ENCODE results near the gene FMO3.

Gene FMO3

GRCh38 chr1:171107969-171108368 is 17.3 kb downstream of the FMO3 start:
- Histone ChIP-seq H3K9ac (ENCODE audit: low read length) (no peak overlapping the region), H3K9me3 (ENCODE audit: insufficient read depth, low read length) (no peaks in the 10 kb centered on the region), H3K27ac (ENCODE audit: low read length) (no peak overlapping the region), H2AFZ (ENCODE audit: low read depth, low read length) (no peak overlapping the region), H3K36me3 (replicated peaks; ENCODE audit: low read depth, low read length) (no peaks in the 10 kb centered on the region), H4K20me1 (ENCODE audit: insufficient read depth, low read length) (no peaks in the 10 kb centered on the region), H3K27me3 (ENCODE audit: low read depth, low read length) (no peaks in the 10 kb centered on the region), H3K4me1 (ENCODE audit: low read length) (peaks cover 13% of the 10 kb centered on the region), H3K4me2 (ENCODE audit: low read length) (no peak overlapping the region), H3K4me3 (ENCODE audit: low read length) (no peak overlapping the region), H3K79me2 (ENCODE audit: low read length) (no peaks in the 10 kb centered on the region)
- TF ChIP-seq EZH2phosphoT487 (IDR thresholded peaks at IDR 0.05; ENCODE audit: low read depth) = no peak
- TF ChIP-seq CTCF (IDR thresholded peaks at IDR 0.05; ENCODE audit: low read depth, low read length) = no peak

- no peak for TF ChIP-seq CTCF (IDR thresholded peaks at IDR 0.05; ENCODE audit: low read depth, low read length)
- no peak for TF ChIP-seq EZH2phosphoT487 (IDR thresholded peaks at IDR 0.05; ENCODE audit: low read depth)
- peaks cover 17% of the 10 kb centered on the region for H3K4me1 ChIP-seq (ENCODE audit: low read length)
- H3K9me3 ChIP-seq (ENCODE audit: insufficient read depth, low read length) = no peaks in the 10 kb centered on the region
- H3K4me2 ChIP-seq (ENCODE audit: low read length) = no peak overlapping the region
- H2AFZ ChIP-seq (ENCODE audit: low read depth, low read length) = no peak overlapping the region
- no peak overlapping the region for H3K9ac ChIP-seq (ENCODE audit: low read length)
- no peaks in the 10 kb centered on the region for H3K79me2 ChIP-seq (ENCODE audit: low read length)
- no peaks in the 10 kb centered on the region for H4K20me1 ChIP-seq (ENCODE audit: insufficient read depth, low read length)
- H3K27ac ChIP-seq (ENCODE audit: low read length) = no peak overlapping the region
- no peaks in the 10 kb centered on the region for H3K27me3 ChIP-seq (ENCODE audit: low read depth, low read length)
- H3K4me3 ChIP-seq (ENCODE audit: low read length) = no peak overlapping the region
- H3K36me3 ChIP-seq (replicated peaks; ENCODE audit: low read depth, low read length) = no peaks in the 10 kb centered on the region
Measured at GRCh38 chr1:171109966-171110365, 19.3 kb downstream of the FMO3 start.

- Histone ChIP-seq H3K4me2 (ENCODE audit: low read length) (no peak overlapping the region), H3K79me2 (ENCODE audit: low read length) (no peaks in the 10 kb centered on the region), H3K4me3 (ENCODE audit: low read length) (no peak overlapping the region), H4K20me1 (ENCODE audit: insufficient read depth, low read length) (no peaks in the 10 kb centered on the region), H3K27ac (ENCODE audit: low read length) (no peak overlapping the region), H3K4me1 (ENCODE audit: low read length) (peaks cover 17% of the 10 kb centered on the region), H3K27me3 (ENCODE audit: low read depth, low read length) (no peaks in the 10 kb centered on the region), H3K9me3 (ENCODE audit: insufficient read depth, low read length) (no peaks in the 10 kb centered on the region), H3K9ac (ENCODE audit: low read length) (no peak overlapping the region), H2AFZ (ENCODE audit: low read depth, low read length) (no peak overlapping the region), H3K36me3 (replicated peaks; ENCODE audit: low read depth, low read length) (no peaks in the 10 kb centered on the region)
- TF ChIP-seq CTCF (IDR thresholded peaks at IDR 0.05; ENCODE audit: low read depth, low read length) (no peak), EZH2phosphoT487 (IDR thresholded peaks at IDR 0.05; ENCODE audit: low read depth) (no peak)
Measured at GRCh38 chr1:171110621-171111326, 20.1 kb downstream of the FMO3 start.

GRCh38 chr1:171112119-171112518 is 21.4 kb downstream of the FMO3 start:
- Histone ChIP-seq H3K27ac (ENCODE audit: low read length) (no peak overlapping the region), H3K79me2 (ENCODE audit: low read length) (no peaks in the 10 kb centered on the region), H3K4me3 (ENCODE audit: low read length) (no peak overlapping the region), H3K27me3 (ENCODE audit: low read depth, low read length) (no peaks in the 10 kb centered on the region), H3K4me1 (ENCODE audit: low read length) (peaks cover 17% of the 10 kb centered on the region), H4K20me1 (ENCODE audit: insufficient read depth, low read length) (no peaks in the 10 kb centered on the region), H3K9ac (ENCODE audit: low read length) (no peak overlapping the region), H3K9me3 (ENCODE audit: insufficient read depth, low read length) (no peaks in the 10 kb centered on the region), H2AFZ (ENCODE audit: low read depth, low read length) (no peak overlapping the region), H3K4me2 (ENCODE audit: low read length) (peak overlapping the region; percentile 12; the same call in 1 of the 2 replicates), H3K36me3 (replicated peaks; ENCODE audit: low read depth, low read length) (no peaks in the 10 kb centered on the region)
- TF ChIP-seq CTCF (IDR thresholded peaks at IDR 0.05; ENCODE audit: low read depth, low read length) = no peak

Measured in OCI-LY3 (cell line).